ENCODE measurements around the gene LCOR. TPM values are rescaled to one million over a fixed set of nuclear protein-coding genes. Genes with fewer than 3 reads are reported as not detected.
"Not testable (repeated sequence)": the region's sequence is repeated elsewhere in the genome, so short reads cannot be mapped to it uniquely, and the experiment has no call there.

LCOR gene
- total RNA-seq, 6 experiments from 2014 or later: 26.5 to 32.6 (median 29.3) TPM

GRCh38 chr10:96794836-96795733 is 37.0 kb upstream of the LCOR start:
- H3K27me3 Mint-ChIP-seq (ENCODE audit: insufficient read depth): peaks cover 4% of the 10 kb centered on the region; the same call in 1 of the 2 replicates
- H3K4me3 Mint-ChIP-seq: no peak overlapping the region
- no peak overlapping the region for H3K27ac Mint-ChIP-seq
- H3K4me1 Mint-ChIP-seq (ENCODE audit: low read depth): peaks cover 6% of the 10 kb centered on the region
- no peaks in the 10 kb centered on the region for H3K36me3 Mint-ChIP-seq (ENCODE audit: low read depth)
- no peak for TF ChIP-seq CTCF (IDR thresholded peaks at IDR 0.05)
- no peaks in the 10 kb centered on the region for H3K9me3 Mint-ChIP-seq
- no peak for DNase-seq

- Mint-ChIP-seq H3K4me3 (no peak overlapping the region), H3K27me3 (ENCODE audit: insufficient read depth) (peaks cover 2% of the 10 kb centered on the region; the same call in 1 of the 2 replicates), H3K4me1 (ENCODE audit: low read depth) (peaks cover 6% of the 10 kb centered on the region), H3K9me3 (no peaks in the 10 kb centered on the region; the same call in 1 of the 2 replicates), H3K36me3 (ENCODE audit: low read depth) (no peaks in the 10 kb centered on the region), H3K27ac (no peak overlapping the region)
- DNase-seq: no peak
- TF ChIP-seq CTCF (IDR thresholded peaks at IDR 0.05): no peak
Observed at GRCh38 chr10:96797485-96797884, 34.6 kb upstream of the LCOR start.

- Mint-ChIP-seq H3K36me3 (ENCODE audit: low read depth) (peaks cover 5% of the 10 kb centered on the region; the same call in 1 of the 2 replicates), H3K4me1 (ENCODE audit: low read depth) (no peaks in the 10 kb centered on the region; the same call in 1 of the 2 replicates), H3K9me3 (no peaks in the 10 kb centered on the region; the same call in none of the 2 replicates), H3K27me3 (ENCODE audit: insufficient read depth) (peaks cover 6% of the 10 kb centered on the region), H3K27ac (no peak overlapping the region), H3K4me3 (no peak overlapping the region)
- TF ChIP-seq CTCF (IDR thresholded peaks at IDR 0.05): no peak
- no peak for DNase-seq
Observed at GRCh38 chr10:96803288-96803664, 28.8 kb upstream of the LCOR start.

GRCh38 chr10:96814264-96814663 is 17.8 kb upstream of the LCOR start:
- no peak for TF ChIP-seq CTCF (IDR thresholded peaks at IDR 0.05)

GRCh38 chr10:96818971-96819370 is 13.1 kb upstream of the LCOR start:
- H3K9me3 Mint-ChIP-seq; H3K27ac Mint-ChIP-seq; H3K27me3 Mint-ChIP-seq (ENCODE audit: insufficient read depth); H3K36me3 Mint-ChIP-seq (ENCODE audit: low read depth); H3K4me3 Mint-ChIP-seq; DNase-seq: not testable (repeated sequence)
- H3K4me1 Mint-ChIP-seq (ENCODE audit: low read depth): peaks cover 11% of the 10 kb centered on the region

More at GRCh38 chr10:96814264-96814663, 17.8 kb upstream of the LCOR start:
- H3K27me3 Mint-ChIP-seq (ENCODE audit: insufficient read depth): no peaks in the 10 kb centered on the region; the same call in 1 of the 2 replicates
- H3K9me3 Mint-ChIP-seq: no peaks in the 10 kb centered on the region
- H3K4me3 Mint-ChIP-seq: no peak overlapping the region
- H3K4me1 Mint-ChIP-seq (ENCODE audit: low read depth): peaks cover 19% of the 10 kb centered on the region
- peak; percentile 91 for DNase-seq
- peak overlapping the region; percentile 69; the same call in 1 of the 2 replicates for H3K27ac Mint-ChIP-seq
- H3K36me3 Mint-ChIP-seq (ENCODE audit: low read depth): no peaks in the 10 kb centered on the region

GRCh38 chr10:96820765-96821164 is 11.3 kb upstream of the LCOR start:
- H3K4me1 Mint-ChIP-seq (ENCODE audit: low read depth): no peaks in the 10 kb centered on the region
- H3K27me3 Mint-ChIP-seq (ENCODE audit: insufficient read depth): peaks cover 2% of the 10 kb centered on the region; the same call in 1 of the 2 replicates
- H3K27ac Mint-ChIP-seq: no peak overlapping the region
- H3K4me3 Mint-ChIP-seq: no peak overlapping the region
- no peaks in the 10 kb centered on the region for H3K36me3 Mint-ChIP-seq (ENCODE audit: low read depth)
- TF ChIP-seq CTCF (IDR thresholded peaks at IDR 0.05): no peak
- H3K9me3 Mint-ChIP-seq: no peaks in the 10 kb centered on the region
- no peak for DNase-seq

Data from HFFc6 (cell line).